IPS-15b (cell line): ENCODE data around the gene TPRX1.
"Not testable (repeated sequence)": the region's sequence is repeated elsewhere in the genome, so short reads cannot be mapped to it uniquely, and the experiment has no call there.

Source experiments
- H3K27me3 ChIP-seq: one replicate; pipeline ENCODE4 v1.6.1; 2013; ENCODE audit warnings: low read length; ENCODE audit not compliant: control insufficient read depth, insufficient read depth
- H3K36me3 ChIP-seq: one replicate; pipeline ENCODE4 v1.6.1; 2013; ENCODE audit warnings: low read length; ENCODE audit not compliant: control insufficient read depth, insufficient read depth
- H3K4me1 ChIP-seq: one replicate; pipeline ENCODE4 v1.6.1; 2013; ENCODE audit warnings: mild to moderate bottlenecking, low read length; ENCODE audit not compliant: control insufficient read depth, insufficient read depth
- H3K4me3 ChIP-seq: one replicate; pipeline ENCODE4 v1.5.1; 2013; ENCODE audit warnings: low read depth, low read length
- H3K9ac ChIP-seq: one replicate; pipeline ENCODE4 v1.6.1; 2013; ENCODE audit warnings: low read depth, mild to moderate bottlenecking, low read length
- H3K9me3 ChIP-seq: one replicate; pipeline ENCODE4 v1.6.1; 2013; ENCODE audit warnings: mild to moderate bottlenecking, low read length; ENCODE audit not compliant: control insufficient read depth, insufficient read depth

Gene TPRX1

DNA sequence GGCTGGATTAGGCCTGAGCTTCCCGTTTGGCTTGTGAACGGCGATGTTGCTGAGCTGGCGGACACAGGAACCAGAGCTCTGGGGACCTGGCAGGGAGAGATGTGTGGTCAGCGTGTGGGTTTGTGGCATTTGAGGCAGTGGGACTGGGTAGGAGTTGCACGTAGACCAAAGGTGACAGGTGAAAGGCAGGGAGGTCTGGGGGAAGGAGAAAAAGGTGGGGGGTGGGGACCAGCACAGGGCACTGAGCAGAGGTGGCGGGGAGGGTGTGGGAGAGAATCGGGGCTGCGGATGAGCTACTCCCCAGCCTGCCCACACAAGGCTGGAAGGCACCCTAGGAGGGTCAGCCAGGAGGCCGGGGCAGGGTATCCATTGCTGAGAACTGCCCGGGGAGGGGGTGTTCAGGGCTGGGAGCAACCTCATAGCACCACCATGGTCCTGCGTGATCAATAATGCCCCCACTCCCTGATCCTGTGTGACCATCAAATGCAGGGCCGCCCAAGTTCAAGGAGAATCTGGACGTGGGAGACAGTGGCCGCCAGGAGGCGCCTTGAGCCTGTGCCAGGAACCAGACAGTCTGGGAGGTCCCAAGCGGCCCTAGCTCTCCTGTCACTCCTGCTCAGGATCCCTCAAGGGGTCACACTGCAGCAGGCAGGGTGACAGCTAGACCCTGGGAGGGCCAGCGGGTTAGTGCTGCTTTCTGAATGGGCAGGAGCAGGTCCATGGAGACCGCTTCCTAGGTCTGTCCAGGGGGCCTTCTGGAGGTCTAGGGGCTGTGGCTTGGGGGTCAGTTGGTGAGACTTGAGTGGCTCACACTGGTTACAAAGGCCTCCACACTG is 38.6 kb downstream of the TPRX1 start:
- H3K4me1 ChIP-seq, result peaks cover 6% of the 10 kb centered on the region
- H3K27me3 ChIP-seq, result no peaks in the 10 kb centered on the region
- no peaks in the 10 kb centered on the region for H3K9me3 ChIP-seq
- no peak overlapping the region for H3K4me3 ChIP-seq
- no peaks in the 10 kb centered on the region for H3K36me3 ChIP-seq
- no peak overlapping the region for H3K9ac ChIP-seq

DNA sequence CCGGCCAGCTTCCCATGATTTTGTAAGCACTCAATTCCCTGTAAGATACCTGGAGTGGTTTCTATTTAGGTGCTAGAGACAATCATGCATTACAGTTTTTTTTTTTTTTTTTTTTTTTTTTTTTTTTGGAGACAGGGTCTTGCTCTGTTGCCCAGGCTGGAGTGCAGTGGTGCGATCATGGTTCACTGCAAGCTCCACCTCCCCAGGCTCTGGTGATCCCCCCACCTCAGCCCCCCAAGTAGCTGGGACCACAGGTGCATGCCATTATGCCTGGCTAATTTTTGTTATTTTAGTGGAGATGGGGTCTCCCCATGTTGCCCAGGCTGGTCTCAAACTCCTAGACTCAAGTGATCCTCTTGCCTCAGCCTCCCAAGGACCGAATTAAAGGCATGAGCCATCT is 39.6 kb downstream of the TPRX1 start:
- H3K9me3 ChIP-seq, H3K4me1 ChIP-seq, H3K4me3 ChIP-seq, H3K9ac ChIP-seq, H3K27me3 ChIP-seq, H3K36me3 ChIP-seq: not testable (repeated sequence)

GRCh38 chr19:47762615-47763308 is 41.6 kb downstream of the TPRX1 start:
- Histone ChIP-seq H3K4me1 (peaks cover 3% of the 10 kb centered on the region), H3K27me3 (no peaks in the 10 kb centered on the region), H3K36me3 (peaks cover 3% of the 10 kb centered on the region), H3K9ac (no peak overlapping the region), H3K4me3 (no peak overlapping the region), H3K9me3 (no peaks in the 10 kb centered on the region)

GRCh38 chr19:47762151-47762550 is 42.2 kb downstream of the TPRX1 start:
- H3K4me3 ChIP-seq, result no peak overlapping the region
- H3K9me3 ChIP-seq, result no peaks in the 10 kb centered on the region
- H3K9ac ChIP-seq, result no peak overlapping the region
- H3K27me3 ChIP-seq, result no peaks in the 10 kb centered on the region
- H3K36me3 ChIP-seq, result peaks cover 8% of the 10 kb centered on the region
- H3K4me1 ChIP-seq, result peaks cover 3% of the 10 kb centered on the region

DNA sequence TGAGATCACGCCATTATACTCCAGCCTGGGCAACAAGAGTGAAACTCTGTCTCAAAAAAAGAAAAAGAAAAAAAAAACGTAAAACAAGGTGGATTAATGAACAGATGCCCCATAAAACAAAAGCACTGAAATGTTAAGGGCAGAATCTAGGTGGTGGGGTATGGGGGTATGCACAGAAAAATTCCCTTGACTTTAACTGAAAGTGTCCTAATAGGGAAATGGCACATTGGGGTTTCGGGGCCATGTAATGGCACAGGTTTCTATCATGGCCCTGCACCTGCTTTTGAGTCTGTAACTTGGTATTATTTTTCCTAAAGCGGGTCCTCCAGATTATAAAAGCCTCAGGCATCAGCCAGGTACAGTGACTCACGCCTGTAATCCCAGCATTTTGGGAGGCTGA is 42.8 kb downstream of the TPRX1 start:
- H3K27me3 ChIP-seq, result no peaks in the 10 kb centered on the region
- H3K4me1 ChIP-seq, result peaks cover 3% of the 10 kb centered on the region

GRCh38 chr19:47760632-47760999 is 43.7 kb downstream of the TPRX1 start:
- H3K36me3 ChIP-seq, result peaks cover 24% of the 10 kb centered on the region

More for the DNA sequence above, 42.8 kb downstream of the TPRX1 start:
- no peak overlapping the region for H3K9ac ChIP-seq
- no peaks in the 10 kb centered on the region for H3K9me3 ChIP-seq
- H3K4me3 ChIP-seq, result no peak overlapping the region
- H3K36me3 ChIP-seq, result peaks cover 14% of the 10 kb centered on the region

GRCh38 chr19:47758443-47758804 is 45.9 kb downstream of the TPRX1 start:
- H3K4me1 ChIP-seq, result no peaks in the 10 kb centered on the region
- peaks cover 40% of the 10 kb centered on the region for H3K36me3 ChIP-seq
- no peaks in the 10 kb centered on the region for H3K27me3 ChIP-seq
- no peak overlapping the region for H3K4me3 ChIP-seq
- H3K9me3 ChIP-seq, result no peaks in the 10 kb centered on the region
- H3K9ac ChIP-seq, result no peak overlapping the region

More at GRCh38 chr19:47760632-47760999, 43.7 kb downstream of the TPRX1 start:
- no peak overlapping the region for H3K9ac ChIP-seq
- H3K4me1 ChIP-seq, result peaks cover 3% of the 10 kb centered on the region
- H3K27me3 ChIP-seq, result no peaks in the 10 kb centered on the region
- H3K4me3 ChIP-seq, result no peak overlapping the region
- no peaks in the 10 kb centered on the region for H3K9me3 ChIP-seq

DNA sequence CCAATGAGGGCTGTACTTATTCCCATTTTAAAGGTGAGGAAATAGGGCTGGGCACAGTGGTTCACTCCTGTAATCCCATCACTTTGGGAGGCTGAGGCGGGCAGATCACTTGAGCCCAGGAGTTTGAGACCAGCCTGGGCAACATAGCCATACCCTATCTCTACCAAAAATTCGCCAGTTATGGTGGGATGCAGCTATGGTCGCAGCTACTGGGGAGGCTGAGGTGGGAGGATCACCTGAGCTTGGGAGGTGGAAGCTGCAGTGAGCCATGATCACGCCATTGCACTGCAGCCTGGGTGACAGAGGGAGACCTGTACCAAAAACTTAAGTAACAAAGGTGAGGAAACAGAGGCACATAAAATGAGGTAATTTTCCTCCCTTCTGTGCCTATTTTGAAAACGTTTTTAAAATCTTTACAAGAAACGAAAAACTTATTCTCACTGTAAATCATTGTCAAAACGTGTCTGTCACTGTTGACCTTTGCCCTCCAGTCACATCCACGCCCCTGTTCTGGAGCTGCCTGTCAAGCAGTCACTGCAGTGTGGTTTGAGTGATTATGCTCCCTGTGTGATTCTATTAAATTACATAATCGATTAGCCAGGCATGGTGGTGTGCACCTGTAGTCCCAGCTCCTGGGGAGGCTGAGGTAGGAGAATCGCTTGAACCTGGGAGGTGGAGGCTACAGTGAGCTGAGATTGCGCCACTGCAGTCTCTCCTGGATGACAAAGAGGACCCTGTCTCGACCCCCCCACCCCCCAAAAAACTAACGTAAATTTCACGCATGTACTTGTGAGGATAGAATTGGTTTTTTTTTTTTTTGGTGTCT is 46.5 kb downstream of the TPRX1 start:
- H3K36me3 ChIP-seq, result peaks cover 46% of the 10 kb centered on the region
- H3K9ac ChIP-seq, result no peak overlapping the region
- no peaks in the 10 kb centered on the region for H3K4me1 ChIP-seq
- H3K27me3 ChIP-seq, result no peaks in the 10 kb centered on the region
- H3K9me3 ChIP-seq, result no peaks in the 10 kb centered on the region
- H3K4me3 ChIP-seq, result no peak overlapping the region

DNA sequence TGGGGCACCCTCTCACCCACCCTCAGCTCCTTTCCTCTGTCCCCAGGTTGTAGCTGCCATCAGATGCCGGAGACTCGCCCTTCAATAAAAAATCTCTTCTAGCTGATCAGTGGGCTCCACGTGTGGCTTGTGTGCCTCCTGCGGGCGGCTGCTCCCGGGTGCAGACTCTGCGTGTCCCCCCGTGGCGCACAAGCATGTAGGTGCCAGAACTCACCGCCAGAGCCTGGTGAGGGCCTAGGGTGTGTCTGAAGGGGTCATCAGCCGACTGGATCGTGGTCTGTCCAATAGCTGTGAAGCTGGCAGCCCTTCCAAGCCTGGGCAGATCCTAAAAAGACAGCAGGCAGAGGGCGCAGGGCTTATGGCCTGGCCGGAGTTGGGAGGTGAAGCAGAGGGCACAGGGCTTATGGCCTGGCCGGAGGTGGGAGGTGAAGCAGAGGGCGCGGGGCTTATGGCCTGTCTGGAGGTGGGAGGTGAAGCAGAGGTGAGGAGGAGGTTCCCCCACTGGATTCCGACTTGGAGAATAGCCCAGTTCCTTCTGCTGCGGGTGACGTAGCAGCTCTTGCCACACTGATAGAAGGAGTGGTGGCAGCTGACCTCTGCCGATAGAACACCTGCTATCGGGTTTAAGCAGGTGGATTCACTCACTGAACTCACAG is 47.3 kb downstream of the TPRX1 start:
- no peaks in the 10 kb centered on the region for H3K9me3 ChIP-seq
- H3K27me3 ChIP-seq, result no peaks in the 10 kb centered on the region
- H3K4me3 ChIP-seq, result no peak overlapping the region
- no peak overlapping the region for H3K9ac ChIP-seq
- no peaks in the 10 kb centered on the region for H3K4me1 ChIP-seq
- H3K36me3 ChIP-seq, result peaks cover 53% of the 10 kb centered on the region

DNA sequence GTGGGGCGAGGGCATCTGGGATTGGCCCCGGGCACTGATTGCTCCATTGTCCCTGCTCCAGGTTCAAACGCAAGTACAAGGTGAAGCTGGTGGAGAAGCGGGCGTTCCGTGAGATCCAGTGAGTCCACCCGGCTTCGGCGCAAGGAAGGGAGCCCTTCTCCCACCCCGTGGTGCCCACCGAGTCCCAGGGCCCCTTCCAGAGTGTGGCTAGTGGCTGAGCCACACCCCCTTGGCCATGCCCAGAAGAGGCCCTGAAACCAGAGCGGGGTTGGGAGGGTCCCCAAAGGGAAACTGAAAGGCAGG is 47.8 kb downstream of the TPRX1 start:
- Histone ChIP-seq H3K4me3 (no peak overlapping the region), H3K9me3 (no peaks in the 10 kb centered on the region), H3K4me1 (no peaks in the 10 kb centered on the region), H3K9ac (no peak overlapping the region), H3K36me3 (peaks cover 58% of the 10 kb centered on the region), H3K27me3 (no peaks in the 10 kb centered on the region)

GRCh38 chr19:47755762-47756626 is 48.4 kb downstream of the TPRX1 start:
- H3K36me3 ChIP-seq, result peaks cover 64% of the 10 kb centered on the region
- no peak overlapping the region for H3K4me3 ChIP-seq
- no peaks in the 10 kb centered on the region for H3K4me1 ChIP-seq
- H3K9me3 ChIP-seq, result no peaks in the 10 kb centered on the region
- H3K9ac ChIP-seq, result no peak overlapping the region
- H3K27me3 ChIP-seq, result no peaks in the 10 kb centered on the region
